Kidney (tissue), 22 donors: ENCODE data around the gene ICA1L. TPM values are rescaled to one million over a fixed set of nuclear protein-coding genes. Genes with fewer than 3 reads are reported as not detected.
"Not testable (repeated sequence)": the region's sequence is repeated elsewhere in the genome, so short reads cannot be mapped to it uniquely, and the experiment has no call there.

Experiments
- DNase-seq, 5 donors: peaks; one replicate each; pipeline ENCODE4 v3.0.0-alpha.2; 2013 to 2020
- FAIRE-seq: peaks from 2 replicates; lab custom pipeline; 2012; peaks lifted over from hg19 to GRCh38; lab: Jason Lieb, UNC
- H3K27ac ChIP-seq, 2 donors: one replicate each; pipeline ENCODE4 v1.7.0; 2013; ENCODE audit warnings: low read depth in 2 of 2, low read length in 2 of 2, inconsistent platforms in 1 of 2
- H3K27me3 ChIP-seq: one replicate; pipeline ENCODE4 v1.7.1; 2013; ENCODE audit warnings: low read length, inconsistent platforms; ENCODE audit not compliant: control insufficient read depth, insufficient read depth
- H3K36me3 ChIP-seq, 3 donors: one replicate each; pipeline versions ENCODE4 v1.7.0 to v1.7.1; 2013; ENCODE audit warnings: low read length in 3 of 3, control low read depth in 1 of 3, inconsistent platforms in 1 of 3; ENCODE audit not compliant: insufficient read depth in 3 of 3, control insufficient read depth in 2 of 3
- H3K4me1 ChIP-seq, 3 donors: one replicate each; pipeline versions ENCODE4 v1.7.0 to v1.7.1; 2013; ENCODE audit warnings: low read length in 3 of 3, inconsistent platforms in 1 of 3, low read depth in 1 of 3; ENCODE audit not compliant: control insufficient read depth in 2 of 3, insufficient read depth in 2 of 3
- H3K4me3 ChIP-seq, 3 donors: one replicate each; pipeline versions ENCODE4 v1.7.0 to v1.8.1; 2013; ENCODE audit warnings: low read length in 3 of 3, control low read depth in 1 of 3, inconsistent platforms in 1 of 3
- H3K9ac ChIP-seq, 3 donors: one replicate each; pipeline versions ENCODE4 v1.7.0 to v1.7.1; 2013; ENCODE audit warnings: low read length in 3 of 3, control low read depth in 1 of 3, inconsistent platforms in 1 of 3
- H3K9me3 ChIP-seq, 3 donors: one replicate each; pipeline versions ENCODE4 v1.7.0 to v1.7.1; 2013; ENCODE audit warnings: low read length in 3 of 3, control low read depth in 1 of 3, inconsistent platforms in 1 of 3; ENCODE audit not compliant: control insufficient read depth in 2 of 3, insufficient read depth in 1 of 3
- intact Hi-C: fragments of 100-400 bp; cut with DNase I; formaldehyde crosslinking; loops from one replicate; pipeline ENCODE4 v1.11.1; 2022
- long read RNA-seq, 10 donors: library from polyadenylated mRNA in 1 of 10; unstranded in 1 of 10; transcript quantifications; one replicate each; pipeline ENCODE4 v2.0.0 and lab custom pipeline, GENCODE V29; 2021 to 2026
- polyA plus RNA-seq: library from polyadenylated mRNA; stranded (reverse); fragments of 350-450 nt; fragmentation: Illumina TruSeq; extraction: RNeasy Lipid Tissue Mini Kit (QIAGEN cat#74804); gene quantifications from one replicate; pipeline ENCODE4 v1.2.3, GENCODE V29; 2014; ENCODE audit warnings: low read depth, low replicate concordance; ENCODE audit not compliant: insufficient read depth
- total RNA-seq: library from RNA; stranded (reverse); fragmentation: NEBNext Ultra II Directional; extraction: Animal tissue kit (Norgen Biotek cat#: 25700); gene quantifications from one replicate; pipeline ENCODE4 v1.2.1, GENCODE V29; 2021
- TF ChIP-seq, protein P1 (sequence below): IDR thresholded peaks from 3 replicates; pipeline ENCODE4 v1.5.1; 2012; ENCODE audit warnings: mild to moderate bottlenecking, moderate library complexity, borderline replicate concordance; ENCODE audit not compliant: insufficient read depth; ENCODE audit errors: extremely low read depth
- donor health status: control.
- donor health status: control.
- donor health status: control.
- donor health status: control.
- donor health status: control.
- donor health status: DM: yes; HTN: yes; CAD: no.
- donor health status: Normal renal cell carcinoma (clear cell type).

The ICA1L gene
- 9.9 TPM for total RNA-seq
- polyA plus RNA-seq: 1.5 TPM
- long read RNA-seq, donor 1: 0 reads
- long read RNA-seq, donor 2: 0 reads
- long read RNA-seq, donor 3: 0 reads
- long read RNA-seq, donor 4: 0 reads
- long read RNA-seq, donor 5: 0 reads
- long read RNA-seq, donor 6: 0 reads
- long read RNA-seq, donor 7, partial matches to known transcripts: 0 of 5 reads
- long read RNA-seq, donor 7, other reads (novel, unspliced or antisense): 3 of 5 reads
- long read RNA-seq, donor 8, partial matches to known transcripts: 0 of 1 reads
- long read RNA-seq, donor 8, other reads (novel, unspliced or antisense): 0 of 1 reads
- long read RNA-seq, donor 9, partial matches to known transcripts: 0 of 2 reads
- long read RNA-seq, donor 9, other reads (novel, unspliced or antisense): 0 of 2 reads
- long read RNA-seq, donor 10, full-length matches to known transcripts: 1 of 1 reads
- long read RNA-seq, donor 10, partial matches to known transcripts: 0 of 1 reads
- long read RNA-seq, donor 10, other reads (novel, unspliced or antisense): 0 of 1 reads

DNA sequence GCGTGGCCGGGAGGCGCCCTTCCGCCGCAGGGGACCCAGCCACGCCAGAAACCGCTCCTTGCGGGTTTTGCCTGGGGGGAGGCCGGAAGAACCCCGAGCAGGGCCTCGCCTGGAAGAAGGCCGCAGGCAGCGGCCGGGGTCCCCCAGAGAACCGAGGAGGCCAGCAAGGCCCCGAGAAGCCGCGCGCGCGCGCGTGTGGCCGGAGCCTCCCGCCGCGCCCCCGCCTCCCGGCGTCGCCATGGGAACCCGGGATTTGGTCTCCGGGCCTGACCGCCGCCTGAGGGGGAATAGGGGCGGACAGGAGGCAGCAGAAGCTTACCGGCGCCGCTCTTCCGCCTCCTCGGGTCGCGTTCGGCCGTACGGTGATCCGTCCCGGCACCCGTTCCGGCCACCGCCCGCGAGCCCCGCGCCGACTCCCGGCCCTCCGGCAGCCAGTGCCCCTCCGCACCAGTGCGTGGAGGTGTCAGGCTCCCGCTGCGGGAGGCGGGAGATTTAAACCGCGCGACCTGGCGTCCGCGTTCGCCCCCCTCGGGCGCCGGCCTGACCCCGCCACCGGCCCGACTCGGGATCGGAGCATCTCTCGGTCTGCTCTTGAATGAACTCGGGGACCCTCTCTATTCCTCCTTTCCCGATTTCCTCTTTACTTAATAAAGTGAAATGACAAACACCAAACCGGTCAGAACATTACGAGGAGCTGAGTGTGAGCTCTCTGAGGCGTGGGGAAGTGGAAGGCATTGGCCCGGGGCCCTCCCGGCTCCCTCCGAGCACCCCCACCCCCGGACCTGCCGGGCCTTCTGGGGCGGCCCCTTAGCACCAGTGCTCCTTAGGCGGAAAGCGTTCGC, at the start of gene ICA1L:
TSS of gene ICA1L (minus strand) at position 467 of the 842 bp plus-strand sequence. CDS start 42,757 bp downstream, outside the sequence.
- H3K27ac ChIP-seq: peak within 1 kb of the TSS; percentile 67 to 75
- H3K4me3 ChIP-seq: peak within 1 kb of the TSS; percentile 87 to 95 (median 88)
- no peaks in the 10 kb centered on the region for H3K27me3 ChIP-seq
- intact Hi-C loops: no loop called here
- DNase-seq (peak; percentile 84 to 94 (median 89)), FAIRE-seq (no peak)
- peaks cover 0 to 3% (median 2%) of the 10 kb centered on the region in 3 donors for H3K4me1 ChIP-seq
- H3K36me3 ChIP-seq: no peaks in the 10 kb centered on the region
- no peaks in the 10 kb centered on the region for H3K9me3 ChIP-seq
- peak within 1 kb of the TSS; percentile 55 to 80 (median 72) for H3K9ac ChIP-seq
- TF ChIP-seq, protein P1, sequence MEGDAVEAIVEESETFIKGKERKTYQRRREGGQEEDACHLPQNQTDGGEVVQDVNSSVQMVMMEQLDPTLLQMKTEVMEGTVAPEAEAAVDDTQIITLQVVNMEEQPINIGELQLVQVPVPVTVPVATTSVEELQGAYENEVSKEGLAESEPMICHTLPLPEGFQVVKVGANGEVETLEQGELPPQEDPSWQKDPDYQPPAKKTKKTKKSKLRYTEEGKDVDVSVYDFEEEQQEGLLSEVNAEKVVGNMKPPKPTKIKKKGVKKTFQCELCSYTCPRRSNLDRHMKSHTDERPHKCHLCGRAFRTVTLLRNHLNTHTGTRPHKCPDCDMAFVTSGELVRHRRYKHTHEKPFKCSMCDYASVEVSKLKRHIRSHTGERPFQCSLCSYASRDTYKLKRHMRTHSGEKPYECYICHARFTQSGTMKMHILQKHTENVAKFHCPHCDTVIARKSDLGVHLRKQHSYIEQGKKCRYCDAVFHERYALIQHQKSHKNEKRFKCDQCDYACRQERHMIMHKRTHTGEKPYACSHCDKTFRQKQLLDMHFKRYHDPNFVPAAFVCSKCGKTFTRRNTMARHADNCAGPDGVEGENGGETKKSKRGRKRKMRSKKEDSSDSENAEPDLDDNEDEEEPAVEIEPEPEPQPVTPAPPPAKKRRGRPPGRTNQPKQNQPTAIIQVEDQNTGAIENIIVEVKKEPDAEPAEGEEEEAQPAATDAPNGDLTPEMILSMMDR: no peak

DNA sequence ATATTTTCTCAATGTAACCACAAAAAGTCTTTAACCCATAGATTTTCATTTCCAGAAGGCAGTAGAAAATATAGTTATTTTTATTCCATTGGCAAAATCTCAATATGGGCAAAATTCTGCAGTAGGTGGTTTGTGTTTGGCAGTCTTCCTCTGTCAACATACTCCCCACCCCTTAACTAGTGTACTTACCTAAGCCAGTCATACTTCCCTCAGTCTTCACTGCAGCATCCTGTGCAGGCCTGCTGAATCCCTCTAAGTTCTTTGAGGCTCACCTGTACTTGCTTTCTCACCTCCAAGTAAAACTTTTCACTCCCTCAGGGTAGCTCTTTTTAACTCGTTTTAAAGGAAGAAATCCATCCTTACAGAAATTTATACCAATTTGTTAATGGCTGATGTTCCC, 47.3 kb upstream of the ICA1L start:
- no peak overlapping the region for H3K27ac ChIP-seq
- TF ChIP-seq, protein P1: no peak
- intact Hi-C loops: no loop called here

DNA sequence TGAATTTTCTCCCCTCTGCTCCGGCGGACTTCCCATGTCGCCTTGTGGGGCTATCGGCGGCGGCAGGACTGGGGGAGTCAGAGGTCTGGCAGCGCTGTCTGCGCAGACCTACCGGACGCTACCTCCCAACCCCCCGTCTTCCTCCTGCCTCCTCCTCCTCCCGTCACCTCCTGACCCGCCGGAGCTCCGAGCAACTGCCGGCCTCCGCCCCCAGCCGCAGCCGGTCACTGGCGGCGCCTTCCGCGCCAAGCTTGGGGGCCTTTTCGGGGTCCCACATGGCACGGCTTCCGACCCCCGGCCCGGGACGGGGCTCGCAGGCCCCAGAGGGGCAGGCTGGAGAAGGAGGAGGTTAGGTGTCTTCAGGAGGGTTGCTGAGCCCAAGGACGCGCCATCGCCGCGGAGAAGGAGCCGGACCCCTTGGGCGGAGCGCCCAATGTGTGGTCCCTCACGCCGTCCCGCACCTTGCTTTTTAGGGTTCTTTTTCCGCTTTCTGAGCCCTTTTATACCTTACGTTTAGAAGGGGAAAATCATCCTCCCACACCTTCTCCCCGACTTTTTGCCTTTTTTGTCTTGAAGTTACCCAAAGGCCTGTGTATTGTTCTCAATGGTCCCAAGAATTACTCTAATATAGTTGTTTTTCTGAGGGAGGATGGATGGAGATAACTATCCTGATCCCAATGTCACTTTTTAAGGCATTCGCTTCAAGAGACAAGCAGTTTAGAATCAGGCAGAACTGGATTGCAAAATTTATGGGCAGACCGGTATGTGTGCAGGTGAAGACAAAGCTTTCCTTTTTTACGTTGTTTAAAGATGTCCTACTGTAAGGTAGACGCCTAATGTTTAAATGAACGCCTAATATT, 41.0 kb upstream of the ICA1L start:
- peak in 3 of 5 donors; percentile 11 to 61 (median 55) for DNase-seq
- intact Hi-C loops, FAIRE-seq: not testable (repeated sequence)

More for the DNA sequence above, 47.3 kb upstream of the ICA1L start:
- Histone ChIP-seq H3K9ac (no peak overlapping the region), H3K4me3 (no peak overlapping the region), H3K9me3 (no peaks in the 10 kb centered on the region), H3K27me3 (no peaks in the 10 kb centered on the region), H3K4me1 (no peaks in the 10 kb centered on the region), H3K36me3 (peaks cover 0 to 2% (median 0%) of the 10 kb centered on the region in 3 donors)
- DNase-seq (no peak), FAIRE-seq (no peak)

More for the DNA sequence above, 41.0 kb upstream of the ICA1L start:
- Histone ChIP-seq H3K27ac (peak overlapping the region; percentile 87 to 94), H3K9ac (peak overlapping the region; percentile 65 to 98 (median 86)), H3K4me3 (peak overlapping the region; percentile 94 to 100 (median 97))
- H3K4me1 ChIP-seq, H3K36me3 ChIP-seq, H3K27me3 ChIP-seq, H3K9me3 ChIP-seq: not testable (repeated sequence)
